ENCODE results near the gene WDR20.

Gene WDR20

DNA sequence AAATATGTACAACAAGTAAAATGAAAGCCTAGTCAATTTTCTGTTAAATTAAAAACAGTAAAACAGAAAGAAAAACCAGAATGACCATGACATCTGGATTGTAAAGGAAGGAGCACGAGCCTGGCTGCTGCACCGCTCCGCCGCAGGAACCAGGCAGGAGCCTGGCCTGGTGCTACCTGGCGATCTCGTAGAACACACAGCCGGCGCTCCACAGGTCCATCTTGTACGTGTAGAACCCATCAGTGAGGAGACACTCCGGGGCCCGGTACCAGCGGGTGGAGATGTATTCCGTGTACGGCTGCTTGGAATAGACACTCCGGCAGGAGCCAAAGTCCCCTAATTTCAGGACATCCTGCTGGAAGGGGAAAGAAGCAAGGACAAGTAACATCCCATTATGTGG, 110.9 kb downstream of the WDR20 start:
- H3K9ac ChIP-seq, result no peak overlapping the region
- H3K4me3 ChIP-seq (IDR thresholded peaks at IDR 0.05; ENCODE audit: insufficient read depth, low read depth, low read length), result no peak overlapping the region
- no peaks in the 10 kb centered on the region for H3K79me2 ChIP-seq (ENCODE audit: insufficient read depth, low read depth)
- H3K27me3 ChIP-seq (ENCODE audit: insufficient read depth, low read depth), result no peaks in the 10 kb centered on the region
- no peak overlapping the region for H2AFZ ChIP-seq (ENCODE audit: low read depth)
- no peak overlapping the region for H3K27ac ChIP-seq
- no peaks in the 10 kb centered on the region for H3K36me3 ChIP-seq (ENCODE audit: insufficient read depth)
- no peak overlapping the region for H3K4me2 ChIP-seq
- TF ChIP-seq, protein P1, sequence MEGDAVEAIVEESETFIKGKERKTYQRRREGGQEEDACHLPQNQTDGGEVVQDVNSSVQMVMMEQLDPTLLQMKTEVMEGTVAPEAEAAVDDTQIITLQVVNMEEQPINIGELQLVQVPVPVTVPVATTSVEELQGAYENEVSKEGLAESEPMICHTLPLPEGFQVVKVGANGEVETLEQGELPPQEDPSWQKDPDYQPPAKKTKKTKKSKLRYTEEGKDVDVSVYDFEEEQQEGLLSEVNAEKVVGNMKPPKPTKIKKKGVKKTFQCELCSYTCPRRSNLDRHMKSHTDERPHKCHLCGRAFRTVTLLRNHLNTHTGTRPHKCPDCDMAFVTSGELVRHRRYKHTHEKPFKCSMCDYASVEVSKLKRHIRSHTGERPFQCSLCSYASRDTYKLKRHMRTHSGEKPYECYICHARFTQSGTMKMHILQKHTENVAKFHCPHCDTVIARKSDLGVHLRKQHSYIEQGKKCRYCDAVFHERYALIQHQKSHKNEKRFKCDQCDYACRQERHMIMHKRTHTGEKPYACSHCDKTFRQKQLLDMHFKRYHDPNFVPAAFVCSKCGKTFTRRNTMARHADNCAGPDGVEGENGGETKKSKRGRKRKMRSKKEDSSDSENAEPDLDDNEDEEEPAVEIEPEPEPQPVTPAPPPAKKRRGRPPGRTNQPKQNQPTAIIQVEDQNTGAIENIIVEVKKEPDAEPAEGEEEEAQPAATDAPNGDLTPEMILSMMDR (conservative IDR thresholded peaks at IDR 0.05; ENCODE audit: low read depth, low read length), result no peak
- H4K20me1 ChIP-seq (ENCODE audit: insufficient read depth), result no peaks in the 10 kb centered on the region
- no peaks in the 10 kb centered on the region for H3K4me1 ChIP-seq (ENCODE audit: low read depth, poor library complexity, severe bottlenecking)

DNA sequence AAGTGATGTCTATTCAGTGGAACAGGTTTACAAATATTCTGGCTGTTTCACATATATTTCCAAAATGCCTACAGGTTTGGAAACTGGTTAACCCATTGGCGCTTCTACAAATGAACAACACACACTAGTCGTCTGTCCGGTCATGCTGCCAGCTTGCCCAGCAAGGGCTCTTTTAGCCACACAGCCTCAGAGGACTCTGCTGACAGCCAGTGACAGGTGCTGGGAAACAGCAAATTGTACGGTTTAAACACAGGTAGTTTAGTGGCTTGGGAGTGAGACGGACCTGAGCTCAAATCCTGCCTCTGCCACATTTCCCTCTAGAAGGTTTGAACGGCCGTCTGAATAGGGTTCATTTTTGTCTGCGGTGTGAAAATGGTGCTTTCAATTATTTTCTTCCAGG, 111.5 kb downstream of the WDR20 start:
- no peaks in the 10 kb centered on the region for H3K36me3 ChIP-seq (ENCODE audit: insufficient read depth)
- no peak overlapping the region for H3K4me3 ChIP-seq (IDR thresholded peaks at IDR 0.05; ENCODE audit: insufficient read depth, low read depth, low read length)
- no peak overlapping the region for H3K9ac ChIP-seq
- no peak overlapping the region for H2AFZ ChIP-seq (ENCODE audit: low read depth)
- no peaks in the 10 kb centered on the region for H4K20me1 ChIP-seq (ENCODE audit: insufficient read depth)
- no peaks in the 10 kb centered on the region for H3K4me1 ChIP-seq (ENCODE audit: low read depth, poor library complexity, severe bottlenecking)
- no peaks in the 10 kb centered on the region for H3K27me3 ChIP-seq (ENCODE audit: insufficient read depth, low read depth)
- no peak overlapping the region for H3K27ac ChIP-seq
- H3K4me2 ChIP-seq, result no peak overlapping the region
- TF ChIP-seq, protein P1 (conservative IDR thresholded peaks at IDR 0.05; ENCODE audit: low read depth, low read length), result no peak
- no peaks in the 10 kb centered on the region for H3K79me2 ChIP-seq (ENCODE audit: insufficient read depth, low read depth)

GRCh38 chr14:102252834-102253801, 113.4 kb downstream of the WDR20 start:
- Histone ChIP-seq H3K4me1 (ENCODE audit: low read depth, poor library complexity, severe bottlenecking) (no peaks in the 10 kb centered on the region), H3K27me3 (ENCODE audit: insufficient read depth, low read depth) (no peaks in the 10 kb centered on the region), H3K79me2 (ENCODE audit: insufficient read depth, low read depth) (no peaks in the 10 kb centered on the region)

GRCh38 chr14:102255401-102256190, 115.9 kb downstream of the WDR20 start:
- Histone ChIP-seq H3K27ac (no peak overlapping the region), H3K27me3 (ENCODE audit: insufficient read depth, low read depth) (no peaks in the 10 kb centered on the region), H3K9ac (no peak overlapping the region), H3K79me2 (ENCODE audit: insufficient read depth, low read depth) (no peaks in the 10 kb centered on the region), H2AFZ (ENCODE audit: low read depth) (no peak overlapping the region), H3K4me2 (no peak overlapping the region), H3K4me1 (ENCODE audit: low read depth, poor library complexity, severe bottlenecking) (no peaks in the 10 kb centered on the region), H3K4me3 (IDR thresholded peaks at IDR 0.05; ENCODE audit: insufficient read depth, low read depth, low read length) (no peak overlapping the region), H4K20me1 (ENCODE audit: insufficient read depth) (no peaks in the 10 kb centered on the region), H3K36me3 (ENCODE audit: insufficient read depth) (no peaks in the 10 kb centered on the region)
- TF ChIP-seq, protein P1 (conservative IDR thresholded peaks at IDR 0.05; ENCODE audit: low read depth, low read length), result no peak

More at GRCh38 chr14:102252834-102253801, 113.4 kb downstream of the WDR20 start:
- TF ChIP-seq, protein P1 (conservative IDR thresholded peaks at IDR 0.05; ENCODE audit: low read depth, low read length), result no peak
- Histone ChIP-seq H3K27ac (no peak overlapping the region), H3K4me2 (no peak overlapping the region), H2AFZ (ENCODE audit: low read depth) (no peak overlapping the region), H3K4me3 (IDR thresholded peaks at IDR 0.05; ENCODE audit: insufficient read depth, low read depth, low read length) (no peak overlapping the region), H3K9ac (no peak overlapping the region), H4K20me1 (ENCODE audit: insufficient read depth) (no peaks in the 10 kb centered on the region), H3K36me3 (ENCODE audit: insufficient read depth) (no peaks in the 10 kb centered on the region)

Measured in KMS-11 (cell line).